Adrenal gland (tissue), 12 donors: ENCODE data around the gene TMX1. TPM values are rescaled to one million over a fixed set of nuclear protein-coding genes. Genes with fewer than 3 reads are reported as not detected.

Experiments
- DNase-seq, 7 donors: peaks; one replicate each; pipeline ENCODE4 v3.0.0-alpha.2; 2019 to 2020
- H3K27ac ChIP-seq, 5 donors: fragments of 200-600 bp; sonication (generic) in 4 of 5; 1 replicate in 3 of 5; 2 replicates in 2 of 5; pipeline versions ENCODE4 v1.5.1 to v1.8.0; 2016 to 2020; ENCODE audit warnings: mild to moderate bottlenecking in 1 of 5
- H3K27me3 ChIP-seq: fragments of 200-600 bp; 2 replicates; pipeline ENCODE4 v1.8.0; 2021
- H3K36me3 ChIP-seq, 2 donors: fragments of 200-600 bp; replicated peaks in 1 of 2; 1 replicate in 1 of 2; 2 replicates in 1 of 2; pipeline versions ENCODE4 v1.5.1 to v1.8.0; 2018 to 2022
- H3K4me1 ChIP-seq, 2 donors: fragments of 200-600 bp; replicated peaks in 1 of 2; 1 replicate in 1 of 2; 2 replicates in 1 of 2; pipeline versions ENCODE4 v1.5.1 to v1.8.0; 2018 to 2021
- H3K4me3 ChIP-seq, 4 donors: fragments of 200-600 bp; sonication (generic) in 3 of 4; one replicate each; pipeline ENCODE4 v1.5.1; 2016 to 2018
- H3K9me3 ChIP-seq, 3 donors: fragments of 200-600 bp; sonication (generic) in 1 of 3; replicated peaks in 1 of 3; 1 replicate in 2 of 3; 2 replicates in 1 of 3; pipeline versions ENCODE4 v1.5.1 to v1.8.0; 2016 to 2021
- POLR2A ChIP-seq, 2 donors: fragments of 450-650 bp; IDR thresholded peaks; one replicate each; pipeline ENCODE4 v1.6.1; 2017; ENCODE audit warnings: antibody characterized with exemption in 2 of 2, mild to moderate bottlenecking in 2 of 2, moderate library complexity in 1 of 2
- WGBS, 4 donors: extraction: QIAGEN DNeasy Blood & Tissue Kit in 2 of 4; methylation state at CpG; one replicate each; pipeline versions ENCODE4 v1.1.5 to v1.1.7; 2013 to 2017; 5-methylcytosine and 5-hydroxymethylcytosine counted together
- intact Hi-C, 2 donors: fragments of 100-400 bp; cut with DNase I; formaldehyde crosslinking; loops; one replicate each; pipeline versions ENCODE4 v1.14.1 to v1.15.0; 2022 to 2023
- polyA plus RNA-seq, 3 donors: library from polyadenylated mRNA; stranded (reverse); fragments of 200-250 nt in 2 of 3; fragments of 350-450 nt in 1 of 3; fragmentation: Illumina TruSeq in 1 of 3; extraction: RNeasy Lipid Tissue Mini Kit (QIAGEN cat#74804) in 1 of 3; gene quantifications; one replicate each; pipeline ENCODE4 v1.2.3, GENCODE V29; 2013 to 2014
- total RNA-seq, 9 donors: library from RNA; depleted of rRNA in 4 of 9; stranded (reverse); fragments of >200 nt in 4 of 9; fragments of 120-200 nt in 1 of 9; fragmentation: NEBNext Ultra II Directional in 1 of 9; extraction: Animal tissue kit (Norgen Biotek cat#: 25700) in 1 of 9; gene quantifications; one replicate each; pipeline versions ENCODE4 v1.1.0 to v1.2.4, GENCODE V29; 2013 to 2023
- TF ChIP-seq, protein P1 (sequence below), 6 experiments: fragments of 450-650 bp in 4 of 6; fragments of 200-600 bp in 2 of 6; sonication (generic) in 1 of 6; IDR thresholded peaks; 1 replicate in 5 of 6; 2 replicates in 1 of 6; pipeline versions ENCODE4 v1.5.1 to v1.8.0; 2016 to 2021; ENCODE audit warnings: antibody characterized with exemption in 6 of 6, mild to moderate bottlenecking in 2 of 6, moderate library complexity in 1 of 6
- donor health status: healthy with polysubstance abuse.
- donor health status: Bipolar disorder and iron deficiency.
- donor health status: DM: yes; HTN: yes; CAD: no.
- donor health status: DM: no; HTN: no; CAD: no.
- donor health status: DM: no; HTN: no; CAD: no.
- donor health status: DM: yes; HTN: yes; CAD: no.

TMX1 gene
- total and polyA plus RNA-seq, 12 donors: 4.2 to 43.1 (median 30.2) TPM

- whole genome bisulfite sequencing, 4 donors: 76 to 83% (median 79%) methylated on average over 2 of the region's 2 CpGs
- H3K9me3 ChIP-seq: no peaks in the 10 kb centered on the region
- no peaks in the 10 kb centered on the region for H3K4me1 ChIP-seq
- H3K27me3 ChIP-seq: no peaks in the 10 kb centered on the region
- no peaks in the 10 kb centered on the region for H3K36me3 ChIP-seq
- no peak for DNase-seq
- no peak for TF ChIP-seq POLR2A (IDR thresholded peaks at IDR 0.05)
- TF ChIP-seq, protein P1, sequence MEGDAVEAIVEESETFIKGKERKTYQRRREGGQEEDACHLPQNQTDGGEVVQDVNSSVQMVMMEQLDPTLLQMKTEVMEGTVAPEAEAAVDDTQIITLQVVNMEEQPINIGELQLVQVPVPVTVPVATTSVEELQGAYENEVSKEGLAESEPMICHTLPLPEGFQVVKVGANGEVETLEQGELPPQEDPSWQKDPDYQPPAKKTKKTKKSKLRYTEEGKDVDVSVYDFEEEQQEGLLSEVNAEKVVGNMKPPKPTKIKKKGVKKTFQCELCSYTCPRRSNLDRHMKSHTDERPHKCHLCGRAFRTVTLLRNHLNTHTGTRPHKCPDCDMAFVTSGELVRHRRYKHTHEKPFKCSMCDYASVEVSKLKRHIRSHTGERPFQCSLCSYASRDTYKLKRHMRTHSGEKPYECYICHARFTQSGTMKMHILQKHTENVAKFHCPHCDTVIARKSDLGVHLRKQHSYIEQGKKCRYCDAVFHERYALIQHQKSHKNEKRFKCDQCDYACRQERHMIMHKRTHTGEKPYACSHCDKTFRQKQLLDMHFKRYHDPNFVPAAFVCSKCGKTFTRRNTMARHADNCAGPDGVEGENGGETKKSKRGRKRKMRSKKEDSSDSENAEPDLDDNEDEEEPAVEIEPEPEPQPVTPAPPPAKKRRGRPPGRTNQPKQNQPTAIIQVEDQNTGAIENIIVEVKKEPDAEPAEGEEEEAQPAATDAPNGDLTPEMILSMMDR (IDR thresholded peaks at IDR 0.05): no peak
- H3K4me3 ChIP-seq: no peak overlapping the region
- no peak overlapping the region for H3K27ac ChIP-seq
- intact Hi-C loops: loop anchor here in 1 of 2 donors (10.0 kb wide), 1 partner anchor 261 kb away; no protein-coding TSS in a partner anchor
Measured at GRCh38 chr14:51225751-51226150, 14.3 kb upstream of the TMX1 start.

GRCh38 chr14:51228391-51228790, 11.7 kb upstream of the TMX1 start:
- no peak for DNase-seq
- Histone ChIP-seq H3K27me3 (no peaks in the 10 kb centered on the region), H3K27ac (no peak overlapping the region), H3K4me1 (no peaks in the 10 kb centered on the region), H3K9me3 (no peaks in the 10 kb centered on the region), H3K36me3 (no peaks in the 10 kb centered on the region), H3K4me3 (no peak overlapping the region)
- intact Hi-C loops: loop anchor here in 1 of 2 donors (10.0 kb wide), 1 partner anchor 264 kb away; no protein-coding TSS in a partner anchor
- TF ChIP-seq POLR2A (IDR thresholded peaks at IDR 0.05): no peak
- TF ChIP-seq, protein P1 (IDR thresholded peaks at IDR 0.05): no peak

GRCh38 chr14:51228890-51229289, 11.2 kb upstream of the TMX1 start:
- intact Hi-C loops: loop anchor here in 1 of 2 donors (10.0 kb wide), 1 partner anchor 264 kb away; no protein-coding TSS in a partner anchor

DNA sequence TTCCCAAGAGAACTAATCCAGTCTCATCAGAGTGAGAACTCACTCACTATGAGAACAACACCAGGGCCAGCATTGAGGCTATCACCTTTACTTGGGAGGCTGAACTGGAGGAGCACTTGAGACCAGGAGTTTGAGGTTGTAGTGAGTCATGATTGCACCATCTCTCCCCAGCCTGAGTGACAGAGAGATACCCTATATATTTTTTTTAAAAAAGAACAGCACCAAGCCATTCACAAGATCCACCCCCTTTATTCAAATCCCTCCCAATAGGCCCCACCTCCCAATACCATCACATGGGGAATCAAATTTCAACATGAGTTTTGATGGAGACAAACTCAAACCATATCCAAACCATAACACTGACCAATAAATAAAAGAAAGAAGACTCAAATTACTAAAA, 3.7 kb upstream of the TMX1 start:
- intact Hi-C loops: no loop called here
- no peak for DNase-seq
- H3K4me3 ChIP-seq: no peak overlapping the region
- no peaks in the 10 kb centered on the region for H3K27me3 ChIP-seq
- TF ChIP-seq POLR2A (IDR thresholded peaks at IDR 0.05): no peak
- TF ChIP-seq, protein P1 (IDR thresholded peaks at IDR 0.05): no peak
- no peaks in the 10 kb centered on the region for H3K9me3 ChIP-seq
- H3K36me3 ChIP-seq: no peaks in the 10 kb centered on the region
- H3K4me1 ChIP-seq: peaks cover under 1 to 11% of the 10 kb centered on the region in 2 donors
- H3K27ac ChIP-seq: no peak overlapping the region

More at GRCh38 chr14:51228890-51229289, 11.2 kb upstream of the TMX1 start:
- Histone ChIP-seq H3K4me3 (no peak overlapping the region), H3K27me3 (no peaks in the 10 kb centered on the region), H3K36me3 (no peaks in the 10 kb centered on the region), H3K9me3 (no peaks in the 10 kb centered on the region), H3K4me1 (no peaks in the 10 kb centered on the region), H3K27ac (no peak overlapping the region)
- WGBS, 4 donors: 77 to 88% (median 80%) methylated on average over 1 of the region's 1 CpG
- no peak for TF ChIP-seq POLR2A (IDR thresholded peaks at IDR 0.05)
- TF ChIP-seq, protein P1 (IDR thresholded peaks at IDR 0.05): no peak
- no peak for DNase-seq
